GM19099 (cell line): ENCODE measurements around the gene DAW1.

Source experiments
- POLR2A ChIP-seq: IDR thresholded peaks from 3 replicates; pipeline ENCODE4 v1.6.1; 2011; ENCODE audit warnings: low read depth; ENCODE audit not compliant: insufficient read length; ENCODE audit errors: extremely low read depth

DAW1 gene, protein sequence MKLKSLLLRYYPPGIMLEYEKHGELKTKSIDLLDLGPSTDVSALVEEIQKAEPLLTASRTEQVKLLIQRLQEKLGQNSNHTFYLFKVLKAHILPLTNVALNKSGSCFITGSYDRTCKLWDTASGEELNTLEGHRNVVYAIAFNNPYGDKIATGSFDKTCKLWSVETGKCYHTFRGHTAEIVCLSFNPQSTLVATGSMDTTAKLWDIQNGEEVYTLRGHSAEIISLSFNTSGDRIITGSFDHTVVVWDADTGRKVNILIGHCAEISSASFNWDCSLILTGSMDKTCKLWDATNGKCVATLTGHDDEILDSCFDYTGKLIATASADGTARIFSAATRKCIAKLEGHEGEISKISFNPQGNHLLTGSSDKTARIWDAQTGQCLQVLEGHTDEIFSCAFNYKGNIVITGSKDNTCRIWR

DNA sequence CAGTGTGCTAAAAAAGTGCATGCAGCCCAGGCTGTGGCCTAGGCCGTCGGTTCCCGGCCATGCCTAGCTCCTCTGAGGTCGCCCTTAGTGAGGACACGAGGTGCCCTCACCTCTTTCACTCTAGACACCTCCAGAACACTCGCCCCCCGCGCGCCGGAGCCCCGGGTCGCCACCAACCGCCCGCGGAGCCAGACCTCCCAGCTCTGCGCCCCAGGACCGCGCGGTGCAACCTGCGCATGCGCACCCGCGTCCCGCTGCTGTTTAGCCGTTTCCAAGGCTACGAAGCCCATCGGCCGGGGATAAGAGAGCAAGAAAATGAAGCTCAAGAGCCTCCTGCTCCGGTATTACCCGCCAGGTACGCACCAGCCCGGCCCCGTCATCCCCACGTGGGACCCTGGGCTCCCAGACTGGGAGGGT is at the start of gene DAW1:
DAW1 (plus strand) TSS at position 257 of the 417 bp plus-strand sequence; CDS start at position 316, 59 bp downstream.
- TF ChIP-seq POLR2A = no peak

- no peak for TF ChIP-seq POLR2A
Measured at GRCh38 chr2:227822416-227823003, 48.9 kb upstream of the DAW1 start.

DNA sequence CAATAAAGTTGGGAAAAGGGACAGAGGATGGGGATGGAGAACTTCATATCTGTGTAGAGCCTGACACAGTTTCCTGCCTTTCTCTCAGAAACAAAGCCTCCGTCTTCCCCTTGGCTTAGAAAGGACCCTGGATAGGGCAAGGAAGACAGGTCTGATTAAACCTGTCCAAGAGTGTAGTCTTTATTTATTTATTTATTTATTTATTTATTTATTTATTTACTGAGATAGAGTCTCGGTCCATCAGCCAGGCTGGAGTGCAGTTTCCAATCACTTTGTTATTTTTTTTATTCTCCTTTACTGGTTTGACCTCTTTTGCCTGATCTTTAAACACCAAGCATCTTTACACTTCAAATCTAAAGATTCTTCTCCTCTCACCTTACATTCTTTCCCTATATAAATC is 47.5 kb upstream of the DAW1 start:
- TF ChIP-seq POLR2A = no peak

DNA sequence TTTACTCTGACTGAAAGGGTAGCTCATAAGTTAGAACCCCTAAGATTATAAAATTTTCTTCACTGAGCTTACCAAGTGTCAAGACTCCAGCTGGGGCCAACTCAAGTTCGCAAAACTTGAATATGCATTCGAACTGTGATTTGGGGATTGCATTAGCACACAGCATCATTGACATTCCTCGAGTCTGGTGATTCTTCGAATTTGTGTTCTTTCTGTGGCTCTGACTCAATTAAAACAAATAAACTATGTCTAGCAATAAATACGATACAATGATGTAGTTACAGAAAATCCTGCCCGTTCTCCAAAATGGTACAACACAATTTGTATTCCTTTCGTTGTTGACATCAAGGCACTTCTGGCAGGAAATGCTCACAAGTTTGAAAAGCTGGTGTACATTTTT is 46.7 kb upstream of the DAW1 start:
- TF ChIP-seq POLR2A = no peak

- no peak for TF ChIP-seq POLR2A
Measured at GRCh38 chr2:227826019-227826521, 45.4 kb upstream of the DAW1 start.

DNA sequence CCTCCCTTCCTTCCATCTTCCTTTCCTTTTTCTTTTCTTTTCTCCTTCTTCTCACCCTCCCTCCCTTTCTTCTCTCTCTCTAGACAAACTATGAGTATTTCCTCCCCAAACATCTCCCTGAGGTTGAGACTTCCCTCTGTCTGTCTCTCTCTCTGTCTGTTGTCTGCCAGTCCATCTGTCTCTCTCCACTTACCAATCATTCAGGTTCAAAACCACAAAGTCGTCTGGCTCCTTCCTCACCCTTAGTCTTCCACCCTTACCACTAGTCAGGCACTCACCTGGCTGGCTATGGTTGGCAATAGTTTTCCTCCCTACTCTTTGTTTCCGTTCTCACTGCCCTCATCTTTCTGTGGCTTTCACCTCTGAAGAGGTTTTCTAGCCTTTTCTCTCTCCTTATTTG is 44.9 kb upstream of the DAW1 start:
- TF ChIP-seq POLR2A = no peak

DNA sequence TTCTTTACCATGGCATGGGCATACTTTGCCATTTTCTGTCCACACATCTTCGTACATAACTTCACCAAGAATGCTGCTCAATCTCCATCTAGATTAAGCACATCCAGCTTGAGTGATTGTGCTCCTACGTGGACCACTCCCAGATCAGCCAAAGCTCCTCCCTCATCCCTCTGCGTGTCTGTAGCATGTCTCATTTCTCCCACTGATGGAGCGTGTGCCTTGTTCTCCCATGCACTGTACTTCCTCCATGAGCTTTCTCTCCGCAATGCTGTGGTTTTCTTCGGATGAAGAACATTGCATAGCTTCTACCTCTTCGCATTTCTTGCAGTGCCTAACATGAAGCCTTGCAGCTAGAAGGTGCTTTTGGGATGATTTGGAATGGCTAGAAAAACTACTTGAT is 44.3 kb upstream of the DAW1 start:
- TF ChIP-seq POLR2A = no peak

- no peak for TF ChIP-seq POLR2A
Measured at GRCh38 chr2:227828477-227828912, 42.9 kb upstream of the DAW1 start.

GRCh38 chr2:227829337-227829736 is 42.1 kb upstream of the DAW1 start:
- no peak for TF ChIP-seq POLR2A

- no peak for TF ChIP-seq POLR2A
Measured at GRCh38 chr2:227834423-227834822, 37.0 kb upstream of the DAW1 start.

DNA sequence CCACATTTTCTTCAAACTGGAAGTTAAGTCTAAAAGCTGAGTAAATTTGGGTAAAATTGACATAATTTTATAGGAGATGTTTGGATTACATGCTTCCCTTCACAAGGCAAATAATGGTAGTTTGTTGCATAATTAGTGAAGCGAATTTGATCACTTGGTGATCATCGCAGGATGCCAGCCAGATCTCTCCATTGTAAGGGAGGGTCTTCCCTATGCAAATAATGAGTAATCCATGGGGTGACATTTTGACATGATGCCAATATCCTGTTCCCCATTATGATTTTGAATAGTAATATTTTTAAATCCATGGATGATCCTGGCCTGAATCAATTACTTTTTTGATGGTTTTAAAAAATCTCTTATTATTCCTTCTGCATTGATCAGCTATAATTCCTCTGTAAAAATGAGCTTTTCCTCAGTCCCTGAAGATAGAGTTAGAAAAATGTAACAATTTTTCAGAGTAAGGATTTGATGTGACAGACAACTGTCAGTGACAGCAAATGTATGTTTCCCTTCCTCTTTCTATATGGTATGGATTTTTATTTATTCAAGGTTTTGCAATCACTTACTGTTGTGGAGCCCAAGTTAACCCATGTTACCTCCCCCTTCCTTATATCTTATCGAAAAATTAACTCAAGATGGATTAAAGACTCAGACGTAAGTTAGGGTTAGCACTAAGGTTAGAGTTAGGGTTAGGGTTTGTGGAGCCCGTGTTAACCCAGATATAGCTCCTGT is 36.3 kb upstream of the DAW1 start:
- no peak for TF ChIP-seq POLR2A

DNA sequence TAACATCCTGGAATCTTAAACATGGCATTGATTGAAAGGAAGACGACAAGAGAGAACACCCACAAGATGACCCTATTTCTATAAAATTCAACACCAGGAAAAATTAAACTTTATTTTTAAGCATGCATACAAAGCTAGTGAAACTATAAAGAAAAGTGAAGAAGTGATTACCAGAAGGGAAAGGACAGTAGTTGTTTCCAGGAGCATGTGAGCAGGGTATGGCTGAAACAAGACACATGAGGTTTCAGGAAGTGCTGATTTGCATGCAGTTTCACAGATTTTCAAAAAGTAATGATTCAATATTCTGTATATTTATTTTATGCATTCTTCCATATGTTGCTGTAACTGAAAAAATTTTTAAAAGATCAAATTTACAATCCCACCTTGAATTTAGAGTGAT is 24.6 kb upstream of the DAW1 start:
- no peak for TF ChIP-seq POLR2A

DNA sequence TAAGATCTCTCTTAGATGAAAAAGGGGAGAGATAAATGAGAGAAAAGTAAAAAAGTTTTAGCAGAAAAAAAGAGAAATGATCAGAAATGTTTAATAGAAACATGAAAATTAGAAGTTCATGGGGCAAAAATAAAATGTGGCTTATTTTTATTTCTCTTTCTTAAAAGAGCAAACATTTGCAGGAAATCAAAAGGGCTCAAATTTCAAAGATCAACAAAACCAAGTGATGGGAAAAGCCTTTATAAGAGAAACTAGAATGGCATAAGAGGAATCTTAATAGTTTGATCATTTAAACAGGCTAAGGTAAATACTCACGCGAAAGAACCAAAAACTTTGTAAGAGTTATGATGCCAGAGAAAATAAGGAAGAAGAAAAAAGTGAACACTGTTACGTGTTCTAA is 23.3 kb upstream of the DAW1 start:
- TF ChIP-seq POLR2A = no peak

- no peak for TF ChIP-seq POLR2A
Measured at GRCh38 chr2:227848586-227848985, 22.8 kb upstream of the DAW1 start.

DNA sequence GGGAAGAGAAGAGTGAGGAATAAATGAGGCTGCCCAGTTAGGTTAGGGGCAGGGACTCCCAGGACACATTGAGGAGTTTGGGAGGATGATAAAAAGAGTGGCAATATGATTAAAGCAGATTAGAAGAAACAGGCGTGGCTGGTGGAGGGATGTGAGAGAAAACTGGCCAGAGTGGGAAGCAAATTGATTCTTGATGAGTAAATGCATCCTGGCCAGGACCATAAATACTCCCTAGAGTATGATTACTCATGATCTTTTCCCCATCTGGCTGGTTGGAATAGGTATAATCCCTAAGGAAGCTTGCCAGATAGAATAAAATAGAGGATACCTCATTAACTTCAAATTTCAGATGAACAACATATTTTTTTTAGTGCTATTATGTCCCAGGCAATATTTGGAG is 21.5 kb upstream of the DAW1 start:
- no peak for TF ChIP-seq POLR2A
